Upper lobe of left lung (tissue), 6 donors: ENCODE data around the gene DPP9. TPM values are rescaled to one million over a fixed set of nuclear protein-coding genes. Genes with fewer than 3 reads are reported as not detected.

Experiments
- ATAC-seq, 2 donors: fragments of 200-7000 bp; cut with Tn5 transposase; one replicate each; pipeline ENCODE4 v1.9.1; 2022; ENCODE audit warnings: mild to moderate bottlenecking in 2 of 2, moderate library complexity in 2 of 2; ENCODE audit not compliant: low FRiP score in 2 of 2
- DNase-seq, 2 donors: peaks; one replicate each; pipeline ENCODE4 v3.0.0-alpha.2; 2019 to 2020
- H3K27ac ChIP-seq, 4 donors: fragments of 200-600 bp; sonication (generic); one replicate each; pipeline ENCODE4 v1.5.1; 2016 to 2019
- H3K27me3 ChIP-seq, 4 donors: fragments of 200-600 bp; sonication (generic); one replicate each; pipeline ENCODE4 v1.5.1; 2017 to 2019
- H3K36me3 ChIP-seq, 4 donors: fragments of 200-600 bp; sonication (generic); one replicate each; pipeline ENCODE4 v1.5.1; 2016 to 2019
- H3K4me1 ChIP-seq, 4 donors: fragments of 200-600 bp; sonication (generic); one replicate each; pipeline ENCODE4 v1.5.1; 2018 to 2019
- H3K4me3 ChIP-seq, 4 donors: fragments of 200-600 bp; sonication (generic); one replicate each; pipeline ENCODE4 v1.5.1; 2017 to 2019; ENCODE audit warnings: mild to moderate bottlenecking in 2 of 4, moderate library complexity in 1 of 4
- H3K9me3 ChIP-seq, 4 donors: fragments of 200-600 bp; sonication (generic); one replicate each; pipeline ENCODE4 v1.5.1; 2018 to 2019
- CTCF ChIP-seq, 6 experiments: fragments of 450-650 bp in 4 of 6; fragments of 200-600 bp in 2 of 6; sonication (generic) in 2 of 6; IDR thresholded peaks; one replicate each; pipeline ENCODE4 v1.5.1; 2016 to 2019; ENCODE audit warnings: antibody characterized with exemption in 6 of 6
- EP300 ChIP-seq, 4 donors: sonication (generic); formaldehyde crosslinking; IDR thresholded peaks; one replicate each; pipeline ENCODE4 v1.5.1; 2017; ENCODE audit warnings: antibody characterized with exemption in 4 of 4, control low read depth in 2 of 4
- POLR2A ChIP-seq, 4 donors: fragments of 450-650 bp; IDR thresholded peaks; one replicate each; pipeline ENCODE4 v1.5.1; 2016 to 2017; ENCODE audit warnings: antibody characterized with exemption in 4 of 4, mild to moderate bottlenecking in 2 of 4
- POLR2AphosphoS5 ChIP-seq, 2 donors: sonication (generic); formaldehyde crosslinking; IDR thresholded peaks; one replicate each; pipeline ENCODE4 v1.5.1; 2017; ENCODE audit warnings: antibody characterized with exemption in 2 of 2
- WGBS, 2 donors: methylation state at CpG; one replicate each; pipeline ENCODE4 v1.1.5; 2017 to 2018; 5-methylcytosine and 5-hydroxymethylcytosine counted together
- total RNA-seq, 6 donors: library from RNA; depleted of rRNA in 4 of 6; stranded (reverse); fragments of >200 nt in 4 of 6; gene quantifications; one replicate each; pipeline versions ENCODE4 v1.1.0 to v1.2.1, GENCODE V29; 2016 to 2021
- donor health status: DM: no; HTN: no; CAD: no; lungs with moderate emphysema.
- donor health status: DM: no; HTN: yes; CAD: no; lungs with severe emphysema.

DPP9 gene
- total RNA-seq, 6 donors from 2014 or later: 55.1 to 255 (median 89.0) TPM

GRCh38 chr19:4730740-4731171 lies 7.1 kb upstream of the DPP9 start:
- no peak overlapping the region for H3K27ac ChIP-seq
- no peaks in the 10 kb centered on the region for H3K9me3 ChIP-seq
- H3K36me3 ChIP-seq: no peaks in the 10 kb centered on the region
- H3K27me3 ChIP-seq: no peaks in the 10 kb centered on the region
- no peak for TF ChIP-seq EP300 (IDR thresholded peaks at IDR 0.05)
- TF ChIP-seq CTCF (IDR thresholded peaks at IDR 0.05): peak in 5 of 6 experiments; percentile 42 to 53 (median 46)
- 100% methylated on average over 1 of the region's 1 CpG for WGBS, 2 donors
- H3K4me3 ChIP-seq: no peak overlapping the region
- peak; percentile 57 to 73 for ATAC-seq
- H3K4me1 ChIP-seq: peaks cover 0 to 8% (median 3%) of the 10 kb centered on the region in 4 donors
- DNase-seq: no peak

GRCh38 chr19:4728871-4729270 lies 5.2 kb upstream of the DPP9 start:
- Histone ChIP-seq H3K36me3 (no peaks in the 10 kb centered on the region), H3K27ac (no peak overlapping the region), H3K9me3 (no peaks in the 10 kb centered on the region), H3K4me3 (no peak overlapping the region), H3K27me3 (no peaks in the 10 kb centered on the region), H3K4me1 (peaks cover 5 to 16% (median 6%) of the 10 kb centered on the region in 4 donors)
- ATAC-seq (no peak), DNase-seq (no peak)
- 70 to 77% methylated on average over 10 of the region's 10 CpGs for WGBS, 2 donors
- TF ChIP-seq CTCF (IDR thresholded peaks at IDR 0.05): no peak
- TF ChIP-seq POLR2AphosphoS5 (IDR thresholded peaks at IDR 0.05): no peak
- no peak for TF ChIP-seq POLR2A (IDR thresholded peaks at IDR 0.05)
- no peak for TF ChIP-seq EP300 (IDR thresholded peaks at IDR 0.05)

GRCh38 chr19:4722671-4723594 lies 709 bp downstream of the DPP9 start:
- Histone ChIP-seq H3K36me3 (peaks cover 0 to 38% (median 30%) of the 10 kb centered on the region in 4 donors), H3K9me3 (no peaks in the 10 kb centered on the region), H3K27me3 (no peaks in the 10 kb centered on the region), H3K4me3 (peak overlapping the region; percentile 96 to 100 (median 99)), H3K27ac (peak overlapping the region; percentile 90 to 93 (median 92)), H3K4me1 (peaks cover 13 to 45% (median 34%) of the 10 kb centered on the region in 4 donors)
- DNase-seq (no peak), ATAC-seq (no peak)
- TF ChIP-seq POLR2AphosphoS5 (IDR thresholded peaks at IDR 0.05) (no peak), POLR2A (IDR thresholded peaks at IDR 0.05) (no peak), EP300 (IDR thresholded peaks at IDR 0.05) (no peak), CTCF (IDR thresholded peaks at IDR 0.05) (no peak)
- 1 to 2% methylated on average over 23 to 28 of the region's 28 CpGs for whole genome bisulfite sequencing, 2 donors

GRCh38 chr19:4721196-4721595 lies 2.4 kb downstream of the DPP9 start:
- Histone ChIP-seq H3K36me3 (peaks cover 0 to 56% (median 44%) of the 10 kb centered on the region in 4 donors), H3K9me3 (no peaks in the 10 kb centered on the region), H3K27ac (no peak overlapping the region), H3K4me3 (no peak overlapping the region), H3K27me3 (no peaks in the 10 kb centered on the region), H3K4me1 (peaks cover 13 to 60% (median 48%) of the 10 kb centered on the region in 4 donors)
- DNase-seq (no peak), ATAC-seq (no peak)
- TF ChIP-seq EP300 (IDR thresholded peaks at IDR 0.05): no peak
- TF ChIP-seq POLR2A (IDR thresholded peaks at IDR 0.05): no peak
- no peak for TF ChIP-seq POLR2AphosphoS5 (IDR thresholded peaks at IDR 0.05)
- TF ChIP-seq CTCF (IDR thresholded peaks at IDR 0.05): no peak
- WGBS, 2 donors: 96 to 100% methylated on average over 3 to 6 of the region's 6 CpGs
